LNCaP clone FGC (cell line): ENCODE data around the gene REL.
A peak's percentile ranks its signal among the peaks of the same experiment; 100 is the strongest.

Source experiments
- DNase-seq: peaks from one replicate; pipeline ENCODE4 v3.0.0-alpha.2; 2011; ENCODE audit warnings: low read depth
- H3K4me3 ChIP-seq: 2 replicates; pipeline ENCODE4 v1.5.1; 2011; ENCODE audit warnings: mild to moderate bottlenecking, low read depth, low read length, control low read depth
- CTCF ChIP-seq: IDR thresholded peaks from 2 replicates; pipeline ENCODE4 v1.5.1; 2012; ENCODE audit warnings: mild to moderate bottlenecking; ENCODE audit not compliant: control insufficient read depth, insufficient read depth; ENCODE audit errors: extremely low read depth

The REL gene

GRCh38 chr2:60938301-60938700 lies 56.9 kb downstream of the REL start:
- DNase-seq, result no peak
- no peak for TF ChIP-seq CTCF
- H3K4me3 ChIP-seq, result no peak overlapping the region

GRCh38 chr2:60939622-60940021 lies 58.2 kb downstream of the REL start:
- no peak for DNase-seq
- TF ChIP-seq CTCF, result no peak
- H3K4me3 ChIP-seq, result no peak overlapping the region

GRCh38 chr2:60945341-60945740 lies 64.0 kb downstream of the REL start:
- DNase-seq, result no peak
- TF ChIP-seq CTCF, result no peak
- H3K4me3 ChIP-seq, result no peak overlapping the region

GRCh38 chr2:60947056-60947455 lies 65.7 kb downstream of the REL start:
- no peak for TF ChIP-seq CTCF

GRCh38 chr2:60948161-60948560 lies 66.8 kb downstream of the REL start:
- DNase-seq, result no peak
- H3K4me3 ChIP-seq, result no peak overlapping the region
- no peak for TF ChIP-seq CTCF

More at GRCh38 chr2:60947056-60947455, 65.7 kb downstream of the REL start:
- H3K4me3 ChIP-seq, result no peak overlapping the region
- peak; percentile 13 for DNase-seq

GRCh38 chr2:60948926-60949579 lies 67.7 kb downstream of the REL start:
- DNase-seq, result no peak
- H3K4me3 ChIP-seq, result no peak overlapping the region
- TF ChIP-seq CTCF, result no peak

GRCh38 chr2:60954139-60954538 lies 72.8 kb downstream of the REL start:
- TF ChIP-seq CTCF, result no peak
- no peak for DNase-seq
- H3K4me3 ChIP-seq, result no peak overlapping the region
